HepG2 (cell line): Measurements from ENCODE around the gene CDKN1A. TPM values are rescaled to one million over a fixed set of nuclear protein-coding genes. Genes with fewer than 3 reads are reported as not detected.

Source experiments
- ATF1 ChIP-seq: IDR thresholded peaks from 2 replicates; pipeline ENCODE4 v1.6.1; 2016; ENCODE audit warnings: mild to moderate bottlenecking, control low read depth
- CC2D1A ChIP-seq: sonication (generic); formaldehyde crosslinking; IDR thresholded peaks from 2 replicates; pipeline ENCODE4 v1.8.1; 2023; ENCODE audit warnings: mild to moderate bottlenecking, missing genetic modification reagents
- CREB1 ChIP-seq, 2 experiments: fragments of 450-650 bp in 1 of 2; IDR thresholded peaks; 2 replicates each; pipeline ENCODE4 v1.6.1; 2016 to 2017; ENCODE audit warnings: control low read depth in 1 of 2, mild to moderate bottlenecking in 1 of 2, missing compliant biosample characterization in 1 of 2, missing genetic modification characterization in 1 of 2
- DNMT1 ChIP-seq: sonication (generic); formaldehyde crosslinking; IDR thresholded peaks from 2 replicates; pipeline ENCODE4 v1.5.1; 2020; ENCODE audit warnings: mild to moderate bottlenecking, missing genetic modification reagents
- ERF ChIP-seq: IDR thresholded peaks from 2 replicates; pipeline ENCODE4 v1.6.1; 2018; ENCODE audit warnings: missing biosample characterization, missing genetic modification reagents
- ESRRA ChIP-seq: sonication (generic); formaldehyde crosslinking; IDR thresholded peaks from 2 replicates; pipeline ENCODE4 v1.5.1; 2020; ENCODE audit warnings: mild to moderate bottlenecking, low read depth, missing genetic modification reagents
- EZH2 ChIP-seq: conservative IDR thresholded peaks from 2 replicates; pipeline ENCODE4 v1.6.1; 2012; ENCODE audit warnings: mild to moderate bottlenecking, low read depth, low read length, moderate library complexity
- FOXC1 ChIP-seq: sonication (generic); formaldehyde crosslinking; IDR thresholded peaks from 2 replicates; pipeline ENCODE4 v1.8.0; 2022; ENCODE audit warnings: mild to moderate bottlenecking, missing genetic modification reagents, borderline replicate concordance
- FOXK2 ChIP-seq: fragments of 450-650 bp; IDR thresholded peaks from 2 replicates; pipeline ENCODE4 v1.6.1; 2016
- FOXO4 ChIP-seq: sonication (generic); formaldehyde crosslinking; conservative IDR thresholded peaks from 2 replicates; pipeline ENCODE4 v1.8.1; 2023; ENCODE audit warnings: missing genetic modification reagents
- GTF3A ChIP-seq: sonication (generic); formaldehyde crosslinking; conservative IDR thresholded peaks from 2 replicates; pipeline ENCODE4 v1.4.0; 2020; ENCODE audit warnings: mild to moderate bottlenecking, missing genetic modification reagents
- JUND ChIP-seq: sonication (generic); formaldehyde crosslinking; IDR thresholded peaks from 2 replicates; pipeline ENCODE4 v1.8.0; 2022; ENCODE audit warnings: mild to moderate bottlenecking, missing genetic modification reagents
- MAFF ChIP-seq: IDR thresholded peaks from 2 replicates; pipeline ENCODE4 v1.6.1; 2011; ENCODE audit warnings: low read depth, low read length, improper control_type of control experiment
- MLLT10 ChIP-seq: sonication (generic); formaldehyde crosslinking; IDR thresholded peaks from 2 replicates; pipeline ENCODE4 v1.4.0; 2020; ENCODE audit warnings: missing genetic modification reagents
- MYC ChIP-seq: sonication (generic); formaldehyde crosslinking; IDR thresholded peaks from 2 replicates; pipeline ENCODE4 v1.9.0; 2021; ENCODE audit warnings: missing genetic modification reagents, borderline replicate concordance
- SIX4 ChIP-seq: sonication (generic); formaldehyde crosslinking; IDR thresholded peaks from 2 replicates; pipeline ENCODE4 v1.4.0; 2020; ENCODE audit warnings: missing genetic modification reagents
- U2AF2 ChIP-seq: fragments of 200-400 bp; formaldehyde crosslinking; IDR thresholded peaks from 2 replicates; pipeline ENCODE4 v1.6.1; 2017; ENCODE audit warnings: low read depth, mild to moderate bottlenecking, low read length
- ZFP36L1 ChIP-seq: sonication (generic); formaldehyde crosslinking; IDR thresholded peaks from 2 replicates; pipeline ENCODE4 v1.8.0; 2022; ENCODE audit warnings: mild to moderate bottlenecking, missing genetic modification reagents, moderate library complexity
- ZKSCAN8 ChIP-seq: IDR thresholded peaks from 2 replicates; pipeline ENCODE4 v1.6.1; 2016; ENCODE audit warnings: borderline replicate concordance, missing genetic modification reagents, missing compliant biosample characterization
- ZNF251 ChIP-seq: sonication (generic); formaldehyde crosslinking; IDR thresholded peaks from 2 replicates; pipeline ENCODE4 v1.9.0; 2021; ENCODE audit warnings: mild to moderate bottlenecking, missing genetic modification reagents
- ZNF274 ChIP-seq: sonication (generic); formaldehyde crosslinking; IDR thresholded peaks from 2 replicates; pipeline ENCODE4 v1.5.1; 2020; ENCODE audit warnings: mild to moderate bottlenecking, missing genetic modification reagents
- ZNF331 ChIP-seq: sonication (generic); formaldehyde crosslinking; IDR thresholded peaks from 2 replicates; pipeline ENCODE4 v1.4.0; 2020; ENCODE audit warnings: missing genetic modification reagents
- ZNF446 ChIP-seq: sonication (generic); formaldehyde crosslinking; IDR thresholded peaks from 2 replicates; pipeline ENCODE4 v1.5.0; 2020; ENCODE audit warnings: mild to moderate bottlenecking, missing genetic modification reagents
- ZNF780A ChIP-seq: sonication (generic); formaldehyde crosslinking; IDR thresholded peaks from 2 replicates; pipeline ENCODE4 v1.8.0; 2022; ENCODE audit warnings: mild to moderate bottlenecking, missing genetic modification reagents, moderate library complexity
- polyA plus RNA-seq, 8 experiments: library from polyadenylated mRNA; depleted of rRNA in 3 of 8; stranded (reverse) in 7 of 8; unstranded in 1 of 8; fragments of >200 nt; fragmentation: Illumina TruSeq in 4 of 8; extraction: Trizol in 4 of 8; gene quantifications; 2 replicates each; pipeline versions ENCODE4 v1.2.1 to v1.2.3, GENCODE V29; 2011 to 2016; ENCODE audit warnings: low read depth in 4 of 8, missing spikeins in 1 of 8, mixed read lengths in 1 of 8; ENCODE audit not compliant: insufficient read depth in 1 of 8
- total RNA-seq, 5 experiments: library from RNA; depleted of rRNA; stranded (reverse); fragments of >200 nt; fragmentation: Illumina TruSeq; extraction: Trizol; gene quantifications; 2 replicates each; pipeline ENCODE4 v1.2.3, GENCODE V29; 2016; ENCODE audit warnings: low read depth in 1 of 5
- TF ChIP-seq, protein P1 (sequence below): sonication (generic); formaldehyde crosslinking; IDR thresholded peaks from 2 replicates; pipeline ENCODE4 v1.4.0; 2020; ENCODE audit warnings: mild to moderate bottlenecking, low read depth, missing genetic modification reagents
- TF ChIP-seq, protein P2 (sequence below): sonication (generic); formaldehyde crosslinking; IDR thresholded peaks from 2 replicates; pipeline ENCODE4 v1.4.0; 2020; ENCODE audit warnings: missing genetic modification reagents, borderline replicate concordance

Gene CDKN1A
- total and polyA plus RNA-seq, 2 of the 13 experiments (the other 11 are each of a cell fraction or from before 2014, with no cell fraction given): 60.7 to 92.1 TPM

DNA sequence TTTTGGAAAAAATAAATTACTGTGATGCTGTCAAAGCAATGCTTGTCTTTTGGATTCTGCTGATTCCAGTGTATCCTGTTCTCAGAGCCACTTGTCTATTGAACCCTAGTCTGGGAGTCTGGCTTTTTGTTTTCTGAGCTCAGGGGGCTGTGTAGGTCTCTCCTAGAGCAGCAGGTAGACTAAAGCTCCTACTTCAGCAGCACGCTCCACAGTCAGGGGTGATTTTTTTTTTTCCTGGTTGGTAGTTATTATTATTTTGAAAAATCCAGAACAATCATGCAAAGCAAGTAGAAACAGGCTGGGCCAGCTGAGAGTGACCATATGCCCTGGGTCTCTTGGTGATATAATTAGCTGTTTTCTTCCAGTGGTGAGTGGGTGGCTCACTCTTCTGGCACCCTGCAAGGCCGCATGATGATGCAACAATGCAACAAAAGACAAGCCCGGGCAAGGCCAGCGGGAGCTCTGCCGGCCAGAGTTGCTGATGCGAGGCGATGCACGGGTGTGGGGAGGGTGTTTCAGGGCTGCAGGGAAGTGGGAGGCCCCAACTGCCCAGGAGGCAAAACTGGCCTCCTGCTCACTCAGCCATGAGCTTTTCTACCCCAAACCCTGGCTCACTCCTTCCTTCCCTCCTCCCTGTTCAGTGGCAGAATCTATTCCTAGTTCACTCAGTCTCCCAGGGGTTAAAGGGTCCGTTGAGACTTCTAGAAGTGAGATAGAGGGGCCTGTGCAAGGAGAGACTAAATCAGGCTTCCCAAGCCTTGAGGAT lies 11.5 kb upstream of the CDKN1A start (continued):
- peak; percentile 90 for TF ChIP-seq FOXC1
- TF ChIP-seq DNMT1: peak; percentile 84; the same call in 1 of the 2 replicates
- no peak for TF ChIP-seq ZNF251
- TF ChIP-seq ATF1 (CRISPR knock-in tag): no peak
- TF ChIP-seq ZNF780A (CRISPR knock-in tag): no peak
- TF ChIP-seq ZFP36L1 (CRISPR knock-in tag): peak; percentile 67; the same call in 1 of the 2 replicates
- peak; percentile 76 for TF ChIP-seq ESRRA (CRISPR knock-in tag)
- TF ChIP-seq MLLT10: no peak
- TF ChIP-seq JUND: peak; percentile 83
- no peak for TF ChIP-seq GTF3A (CRISPR knock-in tag)
- TF ChIP-seq SIX4: peak; percentile 67; the same call in 1 of the 2 replicates
- peak; percentile 73 for TF ChIP-seq MAFF
- TF ChIP-seq CREB1 (IDR thresholded peaks at IDR 0.05): peak; percentile 46; the same call in 1 of the 2 replicates
- TF ChIP-seq CREB1 (CRISPR knock-in tag; IDR thresholded peaks at IDR 0.05): peak; percentile 67
- TF ChIP-seq, protein P1, sequence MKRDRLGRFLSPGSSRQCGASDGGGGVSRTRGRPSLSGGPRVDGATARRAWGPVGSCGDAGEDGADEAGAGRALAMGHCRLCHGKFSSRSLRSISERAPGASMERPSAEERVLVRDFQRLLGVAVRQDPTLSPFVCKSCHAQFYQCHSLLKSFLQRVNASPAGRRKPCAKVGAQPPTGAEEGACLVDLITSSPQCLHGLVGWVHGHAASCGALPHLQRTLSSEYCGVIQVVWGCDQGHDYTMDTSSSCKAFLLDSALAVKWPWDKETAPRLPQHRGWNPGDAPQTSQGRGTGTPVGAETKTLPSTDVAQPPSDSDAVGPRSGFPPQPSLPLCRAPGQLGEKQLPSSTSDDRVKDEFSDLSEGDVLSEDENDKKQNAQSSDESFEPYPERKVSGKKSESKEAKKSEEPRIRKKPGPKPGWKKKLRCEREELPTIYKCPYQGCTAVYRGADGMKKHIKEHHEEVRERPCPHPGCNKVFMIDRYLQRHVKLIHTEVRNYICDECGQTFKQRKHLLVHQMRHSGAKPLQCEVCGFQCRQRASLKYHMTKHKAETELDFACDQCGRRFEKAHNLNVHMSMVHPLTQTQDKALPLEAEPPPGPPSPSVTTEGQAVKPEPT (CRISPR knock-in tag): no peak
- TF ChIP-seq MYC (CRISPR knock-in tag): peak; percentile 90
- no peak for TF ChIP-seq U2AF2
- TF ChIP-seq FOXO4 (CRISPR knock-in tag): no peak
- peak; percentile 95 for TF ChIP-seq ZKSCAN8 (CRISPR knock-in tag)
- no peak; the same call in 1 of the 2 replicates for TF ChIP-seq ZNF274
- TF ChIP-seq ZNF331 (CRISPR knock-in tag): peak; percentile 98
- peak; percentile 97 for TF ChIP-seq ERF (CRISPR knock-in tag)
- TF ChIP-seq CC2D1A (CRISPR knock-in tag): 0 out of 2 replicates have a peak, but pooled peaks have one; percentile 68
- no peak for TF ChIP-seq FOXK2
- TF ChIP-seq ZNF446 (CRISPR knock-in tag): no peak
- TF ChIP-seq EZH2: no peak
- TF ChIP-seq, protein P2, sequence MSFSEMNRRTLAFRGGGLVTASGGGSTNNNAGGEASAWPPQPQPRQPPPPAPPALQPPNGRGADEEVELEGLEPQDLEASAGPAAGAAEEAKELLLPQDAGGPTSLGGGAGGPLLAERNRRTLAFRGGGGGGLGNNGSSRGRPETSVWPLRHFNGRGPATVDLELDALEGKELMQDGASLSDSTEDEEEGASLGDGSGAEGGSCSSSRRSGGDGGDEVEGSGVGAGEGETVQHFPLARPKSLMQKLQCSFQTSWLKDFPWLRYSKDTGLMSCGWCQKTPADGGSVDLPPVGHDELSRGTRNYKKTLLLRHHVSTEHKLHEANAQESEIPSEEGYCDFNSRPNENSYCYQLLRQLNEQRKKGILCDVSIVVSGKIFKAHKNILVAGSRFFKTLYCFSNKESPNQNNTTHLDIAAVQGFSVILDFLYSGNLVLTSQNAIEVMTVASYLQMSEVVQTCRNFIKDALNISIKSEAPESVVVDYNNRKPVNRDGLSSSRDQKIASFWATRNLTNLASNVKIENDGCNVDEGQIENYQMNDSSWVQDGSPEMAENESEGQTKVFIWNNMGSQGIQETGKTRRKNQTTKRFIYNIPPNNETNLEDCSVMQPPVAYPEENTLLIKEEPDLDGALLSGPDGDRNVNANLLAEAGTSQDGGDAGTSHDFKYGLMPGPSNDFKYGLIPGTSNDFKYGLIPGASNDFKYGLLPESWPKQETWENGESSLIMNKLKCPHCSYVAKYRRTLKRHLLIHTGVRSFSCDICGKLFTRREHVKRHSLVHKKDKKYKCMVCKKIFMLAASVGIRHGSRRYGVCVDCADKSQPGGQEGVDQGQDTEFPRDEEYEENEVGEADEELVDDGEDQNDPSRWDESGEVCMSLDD (CRISPR knock-in tag): peak; percentile 87
